Astrocyte (in vitro differentiated cells and primary cell): ENCODE results near the gene MAGED2.

Source experiments
- CTCF ChIP-seq: IDR thresholded peaks from 2 replicates; pipeline ENCODE4 v1.5.1; 2011; ENCODE audit warnings: low read depth, mild to moderate bottlenecking, inconsistent platforms, low read length, moderate library complexity; ENCODE audit not compliant: insufficient read depth
- EZH2 ChIP-seq: IDR thresholded peaks from 2 replicates; pipeline ENCODE4 v1.6.1; 2012; ENCODE audit warnings: mild to moderate bottlenecking, low read length, inconsistent platforms; ENCODE audit not compliant: insufficient read depth

- no peak for TF ChIP-seq CTCF
- TF ChIP-seq EZH2 = no peak
These were observed 3.0 kb downstream of the MAGED2 start for GRCh38 chrX:54810532-54810931.
